HCT116 (cell line): ENCODE results near the gene CGN. TPM values are rescaled to one million over a fixed set of nuclear protein-coding genes. Genes with fewer than 3 reads are reported as not detected.

ENCODE experiments used
- ATAC-seq: fragments of 200-7000 bp; cut with Tn5 transposase; 2 replicates; pipeline ENCODE4 v1.9.1; 2020; ENCODE audit warnings: mild to moderate bottlenecking, moderate library complexity
- BruUV-seq: library from RNA; stranded (reverse); fragments of 400-500 nt; replicated peaks from 2 replicates; lab custom pipeline; 2021; lab: Mats Ljungman, UMichigan
- CTCF ChIA-PET: fragments of 300-600 bp; sonication (Branson Sonifier 250); formaldehyde crosslinking; loops from one replicate; lab custom pipeline; 2021; ENCODE audit warnings: antibody characterized with exemption; lab: Charles Lee
- POLR2A ChIA-PET: fragments of 300-600, 350-600 bp; sonication (Branson Sonifier 250); formaldehyde crosslinking; loops from one replicate; lab custom pipeline; 2021; ENCODE audit warnings: antibody characterized with exemption; lab: Charles Lee
- RAD21 ChIA-PET, 2 experiments: fragments of 300-600 bp; sonication (Branson Sonifier 250); formaldehyde crosslinking; loops; one replicate each; lab custom pipeline; 2023; ENCODE audit warnings: low total read pairs in 2 of 2; ENCODE audit not compliant: uncharacterized antibody in 2 of 2, unreplicated experiment in 2 of 2, low non-redundant PET in 1 of 2; lab: Charles Lee
- DNase-seq: peaks from one replicate; pipeline ENCODE4 v3.0.0-alpha.2; 2010; ENCODE audit warnings: low read depth, low spot score
- H2AFZ ChIP-seq: fragments of 200-600 bp; shearing (Covaris generic), sonication (generic); 2 replicates; pipeline ENCODE4 v1.6.1; 2017; ENCODE audit warnings: low read depth, mixed run types, mixed read lengths, antibody characterized with exemption, low read length; ENCODE audit not compliant: poor library complexity, severe bottlenecking
- H3K27ac ChIP-seq: 2 replicates; pipeline ENCODE4 v1.5.1; 2012; ENCODE audit warnings: low read depth, low read length
- H3K27me3 ChIP-seq: fragments of 200-600 bp; sonication (generic); 2 replicates; pipeline ENCODE4 v1.6.1; 2016; ENCODE audit warnings: mixed run types, low read length, mixed read lengths; ENCODE audit not compliant: insufficient read depth
- H3K36me3 ChIP-seq, 2 experiments: fragments of 200-500 bp in 1 of 2; fragments of 200-600 bp in 1 of 2; sonication (Bioruptor generic) in 1 of 2; sonication (generic) in 1 of 2; 2 replicates each; pipeline versions ENCODE4 v1.5.1 to v1.6.1; 2014 to 2016; ENCODE audit warnings: low read length in 2 of 2, inconsistent platforms in 1 of 2, mixed read lengths in 1 of 2, mixed run types in 1 of 2; ENCODE audit not compliant: insufficient read depth in 2 of 2, control insufficient read depth in 1 of 2
- H3K4me1 ChIP-seq, 2 experiments: fragments of 200-600 bp in 1 of 2; sonication (generic) in 1 of 2; 2 replicates each; pipeline versions ENCODE4 v1.5.1 to v1.6.1; 2012 to 2017; ENCODE audit warnings: low read length in 2 of 2, inconsistent platforms in 1 of 2, mild to moderate bottlenecking in 1 of 2, mixed read lengths in 1 of 2, mixed run types in 1 of 2, moderate library complexity in 1 of 2; ENCODE audit not compliant: insufficient read depth in 2 of 2, control insufficient read depth in 1 of 2
- H3K4me2 ChIP-seq: fragments of 200-600 bp; sonication (generic); 2 replicates; pipeline ENCODE4 v1.6.1; 2017; ENCODE audit warnings: mixed run types, low read length, mixed read lengths
- H3K4me3 ChIP-seq, 2 experiments: fragments of 200-600 bp in 1 of 2; sonication (generic) in 1 of 2; replicated peaks in 1 of 2; 2 replicates each; pipeline ENCODE4 v1.5.1; 2011 to 2016; ENCODE audit warnings: low read length in 2 of 2, control low read depth in 1 of 2, low read depth in 1 of 2, mild to moderate bottlenecking in 1 of 2, mixed read lengths in 1 of 2, mixed run types in 1 of 2
- H3K79me2 ChIP-seq: fragments of 200-600 bp; sonication (generic); 2 replicates; pipeline ENCODE4 v1.6.1; 2017; ENCODE audit warnings: mild to moderate bottlenecking, mixed run types, low read length, moderate library complexity, mixed read lengths; ENCODE audit not compliant: insufficient read depth
- H3K9ac ChIP-seq: fragments of 200-600 bp; sonication (generic); 2 replicates; pipeline ENCODE4 v1.6.1; 2016; ENCODE audit warnings: low read length, mixed read lengths
- H3K9me2 ChIP-seq: fragments of 200-600 bp; sonication (generic), shearing (Covaris generic); 2 replicates; pipeline ENCODE4 v1.6.1; 2017; ENCODE audit warnings: mixed run types, mild to moderate bottlenecking, moderate library complexity; ENCODE audit not compliant: insufficient read depth
- H3K9me3 ChIP-seq, 2 experiments: fragments of 200-500 bp in 1 of 2; fragments of 200-600 bp in 1 of 2; sonication (Bioruptor generic) in 1 of 2; sonication (generic) in 1 of 2; 2 replicates each; pipeline ENCODE4 v1.6.1; 2014 to 2017; ENCODE audit warnings: low read length in 2 of 2, mixed read lengths in 2 of 2, inconsistent platforms in 1 of 2, low read depth in 1 of 2, mild to moderate bottlenecking in 1 of 2, mixed run types in 1 of 2, moderate library complexity in 1 of 2; ENCODE audit not compliant: control insufficient read depth in 1 of 2, insufficient read depth in 1 of 2
- H4K20me1 ChIP-seq: fragments of 200-600 bp; sonication (generic), shearing (Covaris generic); 2 replicates; pipeline ENCODE4 v1.6.1; 2017; ENCODE audit warnings: mixed run types, mild to moderate bottlenecking, moderate library complexity; ENCODE audit not compliant: insufficient read depth
- CEBPB ChIP-seq: IDR thresholded peaks from 2 replicates; pipeline ENCODE4 v1.6.1; 2012; ENCODE audit warnings: low read depth
- CTCF ChIP-seq, 3 experiments: fragments of 200-600 bp in 1 of 3; sonication (generic) in 1 of 3; IDR thresholded peaks in 2 of 3; conservative IDR thresholded peaks in 1 of 3; 2 replicates each; pipeline ENCODE4 v1.5.1; 2012 to 2017; ENCODE audit warnings: low read depth in 2 of 3, low read length in 2 of 3, antibody characterized with exemption in 1 of 3, borderline replicate concordance in 1 of 3, control low read depth in 1 of 3, mild to moderate bottlenecking in 1 of 3, mixed read lengths in 1 of 3, mixed run types in 1 of 3, moderate library complexity in 1 of 3; ENCODE audit not compliant: insufficient read depth in 1 of 3
- EGR1 ChIP-seq: IDR thresholded peaks from 2 replicates; pipeline ENCODE4 v1.6.1; 2012; ENCODE audit warnings: low read depth
- ELF1 ChIP-seq: IDR thresholded peaks from 2 replicates; pipeline ENCODE4 v1.6.1; 2012; ENCODE audit warnings: low read depth, borderline replicate concordance
- SP1 ChIP-seq: IDR thresholded peaks from 2 replicates; pipeline ENCODE4 v1.6.1; 2012; ENCODE audit warnings: low read depth
- TCF7L2 ChIP-seq: IDR thresholded peaks from 2 replicates; pipeline ENCODE4 v1.7.0; 2011; ENCODE audit warnings: borderline replicate concordance, inconsistent platforms; ENCODE audit not compliant: insufficient read depth, insufficient read length; ENCODE audit errors: extremely low read depth
- YY1 ChIP-seq: IDR thresholded peaks from 2 replicates; pipeline ENCODE4 v1.6.1; 2011; ENCODE audit warnings: low read length, low read depth, moderate library complexity, mild to moderate bottlenecking; ENCODE audit not compliant: insufficient replicate concordance; ENCODE audit errors: extremely low read depth
- ZFX ChIP-seq: fragments of 450-650 bp; IDR thresholded peaks from 2 replicates; pipeline ENCODE4 v1.6.1; 2017
- intact Hi-C: fragments of 100-400 bp; cut with micrococcal nuclease; formaldehyde crosslinking; loops from 2 replicates; pipeline ENCODE4 v1.10.0; 2022
- total RNA-seq: library from RNA; stranded (reverse); gene quantifications from one replicate; pipeline ENCODE4 v1.2.1, GENCODE V29; 2021; ENCODE audit not compliant: unreplicated experiment
- TF ChIP-seq, protein P1 (sequence below): IDR thresholded peaks from 2 replicates; pipeline ENCODE4 v1.6.1; 2012
- TF ChIP-seq, protein P2 (sequence below): IDR thresholded peaks from 2 replicates; pipeline ENCODE4 v1.6.1; 2011; ENCODE audit warnings: mild to moderate bottlenecking, low read length, moderate library complexity; ENCODE audit not compliant: insufficient replicate concordance; ENCODE audit errors: extremely low read depth

Gene CGN
- total RNA-seq, 1 experiment from 2014 or later = 19.7 TPM

GRCh38 chr1:151524736-151525135 lies 13.5 kb downstream of the CGN start:
- H3K9ac ChIP-seq = no peak overlapping the region

More at GRCh38 chr1:151524736-151525135, 13.5 kb downstream of the CGN start:
- ChIA-PET CTCF (no interaction called here), POLR2A (no interaction called here), RAD21 (no interaction called here)
- Histone ChIP-seq H3K79me2 (no peaks in the 10 kb centered on the region), H3K36me3 (peaks cover 15 to 20% of the 10 kb centered on the region in 2 experiments; a peak in 3 of 4 replicates), H3K4me3 (no peak overlapping the region), H3K9me2 (no peaks in the 10 kb centered on the region), H3K4me1 (no peaks in the 10 kb centered on the region), H3K27me3 (no peaks in the 10 kb centered on the region), H3K9me3 (no peaks in the 10 kb centered on the region), H4K20me1 (no peaks in the 10 kb centered on the region), H3K27ac (no peak overlapping the region), H3K4me2 (no peak overlapping the region), H2AFZ (no peak overlapping the region)
- intact Hi-C loops = no loop called here
- ATAC-seq (no peak), DNase-seq (no peak)
- no TSS peak for BruUV-seq
- TF ChIP-seq CTCF (IDR thresholded peaks at IDR 0.05 in 2 of 3, conservative IDR thresholded peaks at IDR 0.05 in 1 of 3; ENCODE audit: borderline replicate concordance in 1 of 3, insufficient read depth in 1 of 3, low read depth in 2 of 3, low read length in 2 of 3) (no peak), CEBPB (no peak), ELF1 (no peak), EGR1 (no peak), YY1 (no peak), TCF7L2 (no peak), SP1 (no peak), ZFX (no peak)
- TF ChIP-seq, protein P1, sequence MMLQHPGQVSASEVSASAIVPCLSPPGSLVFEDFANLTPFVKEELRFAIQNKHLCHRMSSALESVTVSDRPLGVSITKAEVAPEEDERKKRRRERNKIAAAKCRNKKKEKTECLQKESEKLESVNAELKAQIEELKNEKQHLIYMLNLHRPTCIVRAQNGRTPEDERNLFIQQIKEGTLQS = no peak
- TF ChIP-seq, protein P2, sequence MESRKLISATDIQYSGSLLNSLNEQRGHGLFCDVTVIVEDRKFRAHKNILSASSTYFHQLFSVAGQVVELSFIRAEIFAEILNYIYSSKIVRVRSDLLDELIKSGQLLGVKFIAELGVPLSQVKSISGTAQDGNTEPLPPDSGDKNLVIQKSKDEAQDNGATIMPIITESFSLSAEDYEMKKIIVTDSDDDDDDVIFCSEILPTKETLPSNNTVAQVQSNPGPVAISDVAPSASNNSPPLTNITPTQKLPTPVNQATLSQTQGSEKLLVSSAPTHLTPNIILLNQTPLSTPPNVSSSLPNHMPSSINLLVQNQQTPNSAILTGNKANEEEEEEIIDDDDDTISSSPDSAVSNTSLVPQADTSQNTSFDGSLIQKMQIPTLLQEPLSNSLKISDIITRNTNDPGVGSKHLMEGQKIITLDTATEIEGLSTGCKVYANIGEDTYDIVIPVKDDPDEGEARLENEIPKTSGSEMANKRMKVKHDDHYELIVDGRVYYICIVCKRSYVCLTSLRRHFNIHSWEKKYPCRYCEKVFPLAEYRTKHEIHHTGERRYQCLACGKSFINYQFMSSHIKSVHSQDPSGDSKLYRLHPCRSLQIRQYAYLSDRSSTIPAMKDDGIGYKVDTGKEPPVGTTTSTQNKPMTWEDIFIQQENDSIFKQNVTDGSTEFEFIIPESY = no peak
